ENCODE data around the gene BTBD8.

BTBD8 gene

DNA sequence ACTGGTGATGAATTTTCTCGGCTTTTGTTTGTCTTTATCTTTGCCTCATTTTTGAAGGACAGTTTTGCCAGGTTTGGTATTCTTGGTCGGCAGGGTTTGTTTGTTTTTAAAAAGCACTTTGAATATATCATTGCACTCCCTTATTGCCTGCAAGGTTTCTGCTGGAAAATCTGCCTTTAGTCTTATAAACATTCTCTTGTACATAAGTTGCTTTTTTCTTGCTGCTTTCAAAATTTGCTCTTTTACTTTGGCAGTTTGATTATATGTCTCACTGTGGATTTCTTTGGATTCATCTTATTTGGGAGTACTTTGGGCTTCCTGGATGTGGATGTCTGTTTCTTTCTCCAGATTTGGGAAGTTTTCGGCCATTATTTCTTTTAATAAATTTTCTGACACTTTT, 79.4 kb downstream of the BTBD8 start:
- H3K4me3 ChIP-seq (replicated peaks; ENCODE audit: low read depth, low read length): no peak overlapping the region
- H3K27me3 ChIP-seq (replicated peaks; ENCODE audit: control insufficient read depth, insufficient read depth, low read length): no peaks in the 10 kb centered on the region
- DNase-seq (ENCODE audit: extremely low read depth, insufficient read length): no peak
- TF ChIP-seq, protein P1, sequence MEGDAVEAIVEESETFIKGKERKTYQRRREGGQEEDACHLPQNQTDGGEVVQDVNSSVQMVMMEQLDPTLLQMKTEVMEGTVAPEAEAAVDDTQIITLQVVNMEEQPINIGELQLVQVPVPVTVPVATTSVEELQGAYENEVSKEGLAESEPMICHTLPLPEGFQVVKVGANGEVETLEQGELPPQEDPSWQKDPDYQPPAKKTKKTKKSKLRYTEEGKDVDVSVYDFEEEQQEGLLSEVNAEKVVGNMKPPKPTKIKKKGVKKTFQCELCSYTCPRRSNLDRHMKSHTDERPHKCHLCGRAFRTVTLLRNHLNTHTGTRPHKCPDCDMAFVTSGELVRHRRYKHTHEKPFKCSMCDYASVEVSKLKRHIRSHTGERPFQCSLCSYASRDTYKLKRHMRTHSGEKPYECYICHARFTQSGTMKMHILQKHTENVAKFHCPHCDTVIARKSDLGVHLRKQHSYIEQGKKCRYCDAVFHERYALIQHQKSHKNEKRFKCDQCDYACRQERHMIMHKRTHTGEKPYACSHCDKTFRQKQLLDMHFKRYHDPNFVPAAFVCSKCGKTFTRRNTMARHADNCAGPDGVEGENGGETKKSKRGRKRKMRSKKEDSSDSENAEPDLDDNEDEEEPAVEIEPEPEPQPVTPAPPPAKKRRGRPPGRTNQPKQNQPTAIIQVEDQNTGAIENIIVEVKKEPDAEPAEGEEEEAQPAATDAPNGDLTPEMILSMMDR (IDR thresholded peaks at IDR 0.05; ENCODE audit: insufficient read depth, low read length, poor library complexity, severe bottlenecking): no peak
- no peaks in the 10 kb centered on the region for H3K36me3 ChIP-seq (ENCODE audit: control insufficient read depth, insufficient read depth, low read length)

DNA sequence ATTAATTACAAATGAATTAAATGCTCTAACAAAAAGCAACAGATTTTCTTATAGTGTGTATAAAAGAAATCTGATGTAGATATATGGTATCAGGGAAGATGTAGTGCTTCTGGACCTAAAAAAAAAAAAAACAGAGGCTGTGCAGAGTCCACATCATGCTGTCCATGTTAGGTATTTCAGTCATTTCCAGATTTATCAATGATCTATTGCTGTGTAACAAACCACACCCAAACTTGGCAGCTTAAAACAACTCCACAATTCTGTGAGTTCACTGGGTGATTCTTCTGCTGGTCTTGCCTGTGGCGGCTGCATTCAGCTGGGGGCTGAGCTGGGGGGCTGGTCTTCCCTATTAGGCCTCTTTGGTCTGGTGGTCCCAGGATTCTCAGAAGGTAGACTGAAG, 85.2 kb downstream of the BTBD8 start:
- Histone ChIP-seq H3K4me3 (replicated peaks; ENCODE audit: low read depth, low read length) (no peak overlapping the region), H3K27me3 (replicated peaks; ENCODE audit: control insufficient read depth, insufficient read depth, low read length) (no peaks in the 10 kb centered on the region), H3K36me3 (ENCODE audit: control insufficient read depth, insufficient read depth, low read length) (no peaks in the 10 kb centered on the region)
- TF ChIP-seq, protein P1 (IDR thresholded peaks at IDR 0.05; ENCODE audit: insufficient read depth, low read length, poor library complexity, severe bottlenecking): no peak
- DNase-seq (ENCODE audit: extremely low read depth, insufficient read length): no peak

- TF ChIP-seq, protein P1 (IDR thresholded peaks at IDR 0.05; ENCODE audit: insufficient read depth, low read length, poor library complexity, severe bottlenecking): no peak
- Histone ChIP-seq H3K4me3 (replicated peaks; ENCODE audit: low read depth, low read length) (no peak overlapping the region), H3K27me3 (replicated peaks; ENCODE audit: control insufficient read depth, insufficient read depth, low read length) (no peaks in the 10 kb centered on the region), H3K36me3 (ENCODE audit: control insufficient read depth, insufficient read depth, low read length) (no peaks in the 10 kb centered on the region)
- no peak for DNase-seq (ENCODE audit: extremely low read depth, insufficient read length)
Observed at GRCh38 chr1:92167151-92167550, 87.0 kb downstream of the BTBD8 start.

DNA sequence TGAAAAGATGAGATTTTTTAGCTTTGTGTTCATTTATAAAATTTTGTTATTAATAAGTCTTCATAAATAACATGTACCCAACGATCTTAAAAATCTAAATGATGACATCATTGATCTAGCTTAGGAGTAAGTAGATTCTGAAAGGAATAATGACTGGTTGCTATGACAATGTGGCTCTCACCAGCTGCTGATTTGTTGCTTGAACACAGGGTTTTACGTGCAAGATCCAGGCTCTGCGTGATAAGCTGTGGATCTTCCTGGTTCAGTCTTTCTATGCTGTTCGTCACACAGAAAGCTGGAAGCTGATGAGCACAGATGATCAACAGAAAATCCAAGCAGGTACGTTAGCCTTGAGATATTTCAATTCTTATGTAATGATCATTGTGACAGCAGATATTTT, 88.5 kb downstream of the BTBD8 start:
- DNase-seq (ENCODE audit: extremely low read depth, insufficient read length): no peak
- TF ChIP-seq, protein P1 (IDR thresholded peaks at IDR 0.05; ENCODE audit: insufficient read depth, low read length, poor library complexity, severe bottlenecking): no peak
- no peaks in the 10 kb centered on the region for H3K36me3 ChIP-seq (ENCODE audit: control insufficient read depth, insufficient read depth, low read length)
- no peaks in the 10 kb centered on the region for H3K27me3 ChIP-seq (replicated peaks; ENCODE audit: control insufficient read depth, insufficient read depth, low read length)
- H3K4me3 ChIP-seq (replicated peaks; ENCODE audit: low read depth, low read length): no peak overlapping the region

DNA sequence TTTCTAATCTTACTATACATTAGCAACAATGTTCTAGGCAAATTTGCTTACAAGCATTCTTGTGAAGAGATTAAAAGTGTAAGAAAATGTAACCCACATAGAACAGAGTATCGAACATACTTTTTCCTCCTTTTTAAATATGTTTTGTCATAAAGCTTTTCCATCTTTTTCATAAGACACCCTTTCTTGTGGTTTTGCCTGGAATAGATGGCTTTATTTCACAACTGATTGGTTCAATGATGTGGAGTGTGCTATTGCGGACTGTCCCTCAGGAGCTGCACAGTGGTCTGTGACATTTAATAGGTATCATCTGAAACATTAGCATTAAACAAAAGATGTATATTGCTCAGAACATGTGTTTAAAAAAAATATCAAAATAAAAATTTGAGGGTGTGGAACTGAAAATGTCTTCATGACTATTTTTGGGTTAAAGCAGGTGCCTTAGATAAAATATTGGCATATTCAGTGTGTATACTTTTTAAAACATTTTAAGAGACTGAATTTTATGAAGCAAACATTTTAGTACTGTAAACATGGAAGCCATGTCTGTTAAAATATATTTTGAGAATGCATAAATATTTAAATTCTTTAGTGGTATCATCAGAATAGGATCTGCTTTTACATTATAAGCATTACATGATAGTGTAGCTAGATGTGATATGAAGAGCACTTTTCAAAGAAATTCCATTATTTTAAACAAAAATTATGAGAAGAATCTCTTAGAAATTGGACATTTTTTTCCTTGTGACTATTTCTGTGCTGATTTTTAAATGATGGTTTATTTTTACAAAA, 89.3 kb downstream of the BTBD8 start:
- H3K27me3 ChIP-seq (replicated peaks; ENCODE audit: control insufficient read depth, insufficient read depth, low read length): no peaks in the 10 kb centered on the region
- H3K4me3 ChIP-seq (replicated peaks; ENCODE audit: low read depth, low read length): no peak overlapping the region
- no peak for DNase-seq (ENCODE audit: extremely low read depth, insufficient read length)
- TF ChIP-seq, protein P1 (IDR thresholded peaks at IDR 0.05; ENCODE audit: insufficient read depth, low read length, poor library complexity, severe bottlenecking): no peak
- H3K36me3 ChIP-seq (ENCODE audit: control insufficient read depth, insufficient read depth, low read length): no peaks in the 10 kb centered on the region
